Stimulated activated CD8-positive, alpha-beta memory T cell treated with anti-CD3 and anti-CD28 coated beads, Interleukin-7, amount 100 ng/mL, for 48 hours (primary cell): ENCODE results near the gene SORCS2.

Experiments
- DNase-seq, 2 donors: peaks; one replicate each; pipeline ENCODE4 v3.0.0-alpha.2; 2020; ENCODE audit warnings: low read depth in 1 of 2; ENCODE audit errors: extremely low read depth in 1 of 2

The SORCS2 gene

DNA sequence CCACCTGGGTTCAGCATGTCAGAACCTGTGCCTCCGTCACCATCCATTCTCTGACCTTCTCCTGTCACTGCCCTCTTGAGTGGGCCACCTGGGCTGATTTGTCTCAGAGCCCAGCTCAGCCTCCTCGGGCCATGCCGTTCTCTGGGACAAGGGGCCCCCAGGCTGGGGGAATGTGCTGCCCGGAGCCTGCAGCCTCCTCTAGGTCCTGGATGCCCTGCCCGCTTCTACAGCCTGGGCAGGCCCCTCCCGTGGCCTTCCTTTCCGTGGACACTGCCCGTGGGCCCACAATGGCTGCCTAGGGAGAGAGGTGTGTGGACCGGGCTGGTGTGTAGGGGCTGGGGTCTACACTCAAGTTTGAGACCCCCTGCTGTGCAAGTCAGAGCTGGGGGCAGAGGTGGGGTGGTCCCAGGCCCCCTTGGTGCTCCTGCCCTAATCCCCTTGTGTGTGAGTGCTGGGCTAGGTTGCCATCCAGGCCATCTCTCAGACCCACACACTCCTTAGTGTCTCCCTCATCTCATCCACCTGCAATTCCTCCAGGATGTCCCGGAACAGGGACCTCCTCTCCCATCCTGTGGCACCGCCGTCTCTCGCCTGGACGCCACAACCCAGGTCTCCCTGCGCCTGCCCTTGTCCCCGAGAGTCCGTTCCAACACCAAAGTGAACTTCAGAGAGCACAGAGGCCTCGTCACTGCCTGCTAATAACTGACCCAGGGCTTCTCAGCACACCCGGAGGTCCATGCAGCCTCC, 230.0 kb downstream of the SORCS2 start:
- DNase-seq: no peak

DNA sequence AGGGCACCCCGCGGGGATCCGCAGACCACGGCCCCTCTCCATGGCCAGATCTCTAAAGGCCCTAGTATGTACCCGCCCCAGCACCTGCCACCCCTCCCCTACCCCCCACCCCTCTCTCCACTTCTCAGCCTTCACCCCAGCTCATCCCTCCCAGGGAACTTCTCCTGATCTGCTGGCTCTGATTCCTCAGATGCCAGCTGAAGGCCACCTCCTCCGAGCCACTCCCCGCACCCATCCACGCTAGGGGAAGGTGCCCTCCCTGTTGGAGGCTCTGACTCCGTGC, 230.5 kb downstream of the SORCS2 start:
- no peak for DNase-seq

DNA sequence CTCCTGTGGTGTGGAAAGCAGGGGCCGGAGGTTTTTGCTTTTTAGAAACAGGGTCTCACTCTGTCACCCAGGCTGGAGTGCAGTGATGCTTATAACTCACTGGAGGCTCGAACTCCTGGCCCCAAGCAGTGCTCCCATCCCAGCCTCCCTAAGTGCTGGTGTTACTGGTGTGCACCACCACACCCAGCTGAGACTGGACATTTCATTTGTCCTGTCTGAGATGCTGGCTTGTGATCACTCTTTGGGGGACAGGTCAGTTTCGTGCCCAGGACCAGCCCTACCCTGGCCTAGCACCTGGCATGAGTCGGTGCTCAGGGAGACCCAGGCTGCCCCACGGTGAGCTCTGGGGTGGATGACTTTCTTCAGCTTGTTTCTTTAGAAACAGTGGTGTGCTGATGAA, 231.1 kb downstream of the SORCS2 start:
- no peak for DNase-seq

DNA sequence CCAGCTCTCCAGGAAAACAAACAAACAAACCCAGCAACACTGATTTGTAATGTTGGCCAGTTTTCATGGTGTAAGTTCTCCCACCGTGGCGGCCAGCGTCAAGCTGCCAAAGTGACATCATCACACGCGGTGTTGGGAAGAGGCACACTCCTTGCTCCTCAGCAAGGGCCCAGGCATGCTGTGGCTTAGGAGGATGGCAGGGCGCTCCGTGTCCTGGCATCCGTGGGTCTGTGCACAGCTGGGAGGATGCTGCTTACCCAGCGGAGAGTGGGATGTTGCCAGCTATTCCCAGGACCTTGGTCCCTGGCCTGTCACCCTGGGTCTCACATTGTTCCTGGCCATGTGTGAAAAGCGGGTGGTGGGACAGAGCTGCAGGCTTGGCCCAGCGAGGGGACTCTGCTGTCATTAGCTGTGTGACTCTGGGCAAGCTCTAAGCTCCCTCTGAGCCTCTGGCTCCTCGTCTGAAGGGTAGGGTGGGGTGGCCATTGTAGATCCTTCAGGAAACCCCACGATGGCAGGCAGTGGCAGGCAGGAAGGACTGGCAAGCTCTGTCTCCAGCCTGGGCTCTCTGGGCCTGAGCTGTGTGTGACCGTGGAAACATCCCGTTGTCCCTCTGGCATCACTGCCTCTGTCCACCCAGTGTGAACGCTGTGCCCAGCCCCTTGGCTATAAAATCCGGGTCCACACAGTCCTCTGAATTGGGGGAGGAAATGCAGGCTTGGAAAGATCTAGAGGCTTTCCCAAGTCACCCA, 231.6 kb downstream of the SORCS2 start:
- no peak for DNase-seq

DNA sequence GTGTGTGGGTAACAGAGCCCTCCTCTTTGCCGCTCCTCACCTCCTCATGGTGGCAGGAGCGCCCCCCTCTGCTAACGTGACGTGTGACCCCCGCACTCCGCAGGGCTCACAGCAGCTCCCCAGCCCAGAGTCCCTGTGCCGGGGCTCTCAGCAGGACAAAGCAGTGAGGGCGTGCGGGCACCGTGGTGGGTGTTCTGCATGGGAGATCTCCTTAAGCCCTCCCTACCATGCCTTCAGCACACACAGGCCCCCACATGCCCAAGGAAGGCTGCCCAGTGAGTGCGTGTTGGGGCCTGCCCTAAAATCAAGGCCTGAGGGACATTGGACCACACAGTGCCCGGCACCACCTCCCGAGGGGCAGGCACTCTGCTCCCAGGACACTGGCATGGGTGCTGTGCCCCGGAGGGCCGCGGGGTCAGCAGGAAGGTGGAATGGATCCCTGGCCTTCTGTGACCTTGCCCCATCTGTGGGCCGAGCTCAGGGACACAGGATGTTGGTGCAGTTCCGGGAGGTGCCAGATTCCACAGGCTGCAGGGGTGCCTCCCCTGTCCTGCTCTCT, 232.3 kb downstream of the SORCS2 start:
- no peak for DNase-seq

DNA sequence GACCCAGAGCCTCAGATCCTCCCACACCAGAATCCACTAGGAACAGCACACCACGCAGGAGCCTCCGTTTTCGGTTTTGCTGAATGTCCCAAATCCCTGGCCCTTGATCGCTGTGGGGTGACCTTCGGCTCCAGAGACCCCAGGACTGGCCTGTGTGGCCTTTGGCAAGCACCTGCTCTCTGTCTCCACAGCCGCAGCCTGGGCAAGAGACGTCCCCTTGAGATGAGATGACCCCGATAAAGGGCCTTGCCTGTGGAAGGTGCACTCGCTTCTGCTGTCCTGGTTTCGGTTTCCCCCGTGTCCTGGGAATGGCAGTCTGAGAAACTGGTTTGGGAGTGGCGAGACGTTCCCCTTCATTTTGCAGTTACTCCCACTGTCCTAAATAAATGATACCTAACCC, 232.8 kb downstream of the SORCS2 start:
- no peak for DNase-seq

DNA sequence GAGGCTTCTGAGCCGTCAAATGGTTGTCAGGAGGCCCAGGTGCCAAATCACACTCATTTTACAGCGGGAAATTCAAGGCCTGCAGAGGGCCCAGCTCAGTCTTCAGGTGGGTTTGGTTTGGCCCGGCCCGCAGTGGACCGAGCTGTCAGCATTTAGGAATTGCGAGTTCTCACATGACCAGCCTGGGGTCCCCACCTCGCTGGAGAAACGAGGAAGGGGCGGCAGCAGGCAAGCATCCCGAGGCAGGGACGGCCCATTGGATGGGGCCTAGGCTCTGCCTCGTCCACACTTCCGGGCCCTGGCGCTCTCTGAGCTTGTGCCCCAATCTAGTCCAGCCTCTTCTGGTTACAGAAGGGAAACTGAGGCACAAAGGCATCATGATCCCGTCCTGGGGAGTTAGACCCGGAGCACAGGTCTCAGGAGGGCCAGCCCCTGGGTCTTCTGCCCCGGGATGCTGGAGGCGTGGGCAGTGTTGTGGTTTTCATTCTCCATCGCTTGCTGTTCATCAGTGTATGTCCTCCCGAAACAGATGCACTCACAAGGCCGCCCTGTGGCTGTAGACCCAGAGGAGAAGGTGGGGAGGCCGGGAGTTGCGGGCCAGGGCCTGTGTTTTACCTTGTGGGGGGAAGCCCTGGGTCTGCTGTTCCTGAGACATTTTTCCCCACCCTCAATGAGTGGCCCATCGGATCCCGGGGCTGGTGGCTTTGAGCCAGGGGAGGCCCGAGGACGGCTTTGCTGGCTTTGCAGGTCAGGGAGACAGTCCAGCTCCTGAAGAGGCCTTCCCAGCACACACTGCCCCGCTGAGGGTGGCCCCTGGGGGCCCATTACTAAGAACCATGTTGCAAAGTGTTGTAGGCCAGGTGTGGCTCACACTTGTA, 233.5 kb downstream of the SORCS2 start:
- no peak for DNase-seq

DNA sequence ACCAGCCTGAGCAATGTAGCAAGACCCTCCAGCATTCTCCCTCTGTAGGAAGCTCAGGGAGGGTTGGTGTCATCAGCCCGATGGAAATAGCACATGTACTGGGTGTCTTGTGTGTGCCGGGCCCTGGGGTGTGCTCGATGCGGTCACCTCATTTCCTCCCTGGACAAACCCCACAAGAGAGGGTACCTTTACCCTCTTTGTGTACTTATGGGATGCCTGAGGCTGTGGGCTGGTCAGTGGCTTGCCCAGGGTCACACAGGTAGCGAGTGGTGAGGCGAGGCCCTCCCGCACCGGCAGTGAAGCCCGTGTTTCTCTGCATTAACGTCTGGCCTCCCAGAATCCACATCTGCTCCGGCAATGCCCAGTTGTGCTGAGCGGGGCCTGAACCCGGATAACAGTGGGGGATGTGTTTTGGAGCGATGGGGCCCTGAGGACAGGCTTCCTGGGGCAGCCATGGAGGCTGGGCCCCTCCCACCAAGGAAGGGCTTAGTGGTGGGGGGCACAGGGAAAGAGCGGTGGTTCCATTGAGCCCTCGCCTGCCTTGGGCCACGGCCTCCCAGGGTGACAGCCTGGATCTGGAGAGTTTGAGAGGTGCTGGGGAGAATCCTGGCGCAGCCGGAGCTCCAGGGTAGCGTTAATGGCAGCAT, 234.3 kb downstream of the SORCS2 start:
- DNase-seq: no peak

DNA sequence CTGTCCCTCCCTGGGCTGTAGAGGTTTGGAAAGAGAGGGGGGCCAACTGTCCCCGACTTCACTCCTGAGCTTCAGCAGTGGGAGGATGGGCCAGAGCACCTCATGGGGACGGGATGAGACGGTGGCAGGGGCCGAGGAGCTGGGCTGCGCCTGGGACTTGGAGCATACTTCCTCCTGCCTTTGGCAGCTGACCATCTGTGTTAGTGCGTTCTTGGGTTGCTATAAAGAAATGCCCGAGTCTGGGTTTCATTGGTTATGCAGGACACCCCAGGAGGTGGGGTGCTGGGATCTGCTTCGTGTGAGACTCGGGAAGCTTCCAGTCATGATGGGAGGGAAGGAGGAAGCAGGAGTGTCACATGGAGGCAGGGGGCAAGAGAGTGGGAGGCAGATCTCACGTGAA, 235.0 kb downstream of the SORCS2 start:
- DNase-seq: no peak

DNA sequence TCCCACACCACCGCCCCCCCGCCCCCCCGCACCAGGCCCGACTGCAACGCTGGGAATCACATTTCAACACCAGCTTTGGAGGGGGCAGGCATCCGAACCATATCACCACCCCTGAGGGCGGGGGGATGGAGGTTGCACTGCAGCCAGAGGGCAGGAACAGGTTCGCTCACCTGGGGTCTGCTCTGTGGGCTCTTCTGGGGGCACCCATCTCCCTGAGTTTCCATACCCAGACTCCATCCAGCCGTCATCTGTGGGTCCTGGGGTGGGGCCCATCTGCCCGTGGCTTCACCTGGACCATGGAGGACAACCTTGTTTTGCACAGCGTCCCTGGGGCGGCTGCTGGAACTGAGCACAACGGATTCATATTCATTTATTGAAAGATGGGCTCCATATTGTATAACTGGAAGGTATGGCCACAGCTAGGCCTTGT, 235.5 kb downstream of the SORCS2 start:
- DNase-seq: no peak

DNA sequence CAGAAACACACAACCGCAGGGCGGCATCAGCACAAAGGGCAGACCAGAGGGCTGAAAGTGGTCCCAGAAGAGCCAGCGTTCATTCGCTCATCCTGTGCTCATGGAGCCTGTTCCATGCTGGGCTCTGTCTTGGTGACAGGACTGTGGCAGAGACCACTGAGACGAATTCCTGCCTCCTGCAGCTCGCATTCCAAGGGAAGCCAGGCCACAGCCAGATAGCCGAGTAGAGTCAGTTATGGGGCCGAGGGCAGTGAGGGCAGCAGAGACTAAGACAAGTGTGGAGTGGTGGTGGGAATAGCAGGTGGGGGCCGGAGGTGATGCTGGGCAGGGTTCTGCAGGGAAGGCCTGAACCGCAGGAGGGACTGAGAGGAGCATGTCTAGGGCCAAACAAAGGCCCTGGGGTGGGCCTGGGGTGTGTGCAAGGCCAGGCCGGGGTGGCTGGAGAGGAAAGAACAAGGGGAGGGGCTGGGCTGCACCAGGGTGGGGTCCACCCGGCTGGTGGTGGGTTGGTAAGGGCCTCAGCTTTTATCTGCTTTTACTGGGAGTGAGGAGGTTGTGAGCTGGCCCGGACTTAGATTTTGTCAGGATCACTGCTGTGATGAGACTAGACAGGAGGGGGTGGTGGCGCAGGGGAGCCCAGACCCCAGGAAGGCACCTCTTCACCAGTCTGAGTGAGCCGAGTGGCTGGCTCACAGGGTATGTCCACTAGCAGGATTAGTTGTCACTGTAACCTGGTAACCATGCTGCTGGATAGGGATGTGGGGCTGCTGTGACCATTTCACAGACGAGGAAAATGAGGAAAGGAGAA, 236.1 kb downstream of the SORCS2 start:
- DNase-seq: no peak

DNA sequence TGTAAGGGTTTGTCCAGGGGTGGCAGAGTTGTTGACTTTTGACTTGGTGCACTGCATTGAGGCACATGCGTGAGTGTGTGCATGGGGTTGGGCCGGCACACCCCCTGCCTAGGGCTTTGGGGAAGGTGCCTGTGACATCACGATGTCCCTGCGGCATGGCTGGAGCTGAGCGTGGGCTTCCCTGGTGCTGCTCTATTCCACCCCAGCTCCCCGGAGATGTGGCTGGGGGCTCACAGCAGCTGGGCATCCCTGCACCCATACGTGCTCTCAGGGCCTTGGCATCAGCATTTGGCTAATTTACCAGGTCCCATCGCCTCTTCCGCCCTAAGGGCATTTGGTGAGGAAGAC, 236.7 kb downstream of the SORCS2 start:
- DNase-seq: no peak

DNA sequence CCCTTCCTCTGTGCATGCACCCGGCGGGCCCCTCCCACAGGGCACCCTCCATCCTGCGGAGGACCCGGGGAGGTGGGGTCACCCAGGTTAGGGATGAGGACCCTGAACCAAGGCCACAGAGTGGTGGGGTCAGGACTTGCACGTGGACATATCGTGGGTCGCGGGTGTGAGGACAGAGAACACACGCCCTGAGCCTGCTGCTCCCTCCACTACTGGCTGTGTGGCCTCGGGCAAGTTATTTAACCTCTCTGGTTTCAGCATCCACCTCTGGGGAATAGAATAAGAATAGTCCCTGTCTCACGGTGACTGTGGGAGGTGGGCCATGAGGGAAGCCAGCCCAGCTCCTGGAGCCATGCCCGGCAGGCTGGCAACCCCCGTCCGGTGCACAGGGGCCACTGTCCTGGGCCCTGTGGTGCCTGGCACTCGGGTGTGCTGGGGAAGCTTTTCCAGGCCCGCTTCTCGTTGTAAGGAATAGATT, 237.3 kb downstream of the SORCS2 start:
- DNase-seq: no peak

DNA sequence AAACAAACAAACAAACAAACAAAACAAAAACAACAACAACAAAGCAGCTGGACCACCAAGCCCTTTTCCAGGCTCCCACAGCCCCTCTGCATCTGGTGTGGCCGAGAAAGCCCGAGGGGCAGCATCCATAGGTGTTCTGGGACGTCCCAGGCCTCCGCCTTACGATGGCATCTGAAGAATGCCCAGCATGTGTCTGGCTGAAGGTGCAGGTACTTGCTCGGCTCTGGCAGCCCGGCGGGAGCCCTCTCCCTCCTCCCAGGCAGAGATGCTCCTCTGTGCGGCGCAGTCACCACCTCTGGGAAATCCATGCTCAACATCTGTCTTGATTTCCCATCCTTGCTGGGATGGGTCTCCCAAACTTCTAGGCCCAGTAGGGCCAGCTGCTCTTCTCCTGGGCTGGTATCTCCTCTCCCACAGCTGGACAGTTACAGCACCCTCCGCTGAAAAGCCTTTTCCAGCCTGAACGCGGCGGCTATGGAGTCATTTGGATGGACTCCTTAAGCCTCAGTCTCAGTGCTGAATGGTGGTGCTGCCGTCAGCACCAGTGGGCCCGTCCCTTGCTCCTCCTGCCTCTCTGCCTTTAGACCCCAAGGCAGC, 238.1 kb downstream of the SORCS2 start:
- DNase-seq: no peak

DNA sequence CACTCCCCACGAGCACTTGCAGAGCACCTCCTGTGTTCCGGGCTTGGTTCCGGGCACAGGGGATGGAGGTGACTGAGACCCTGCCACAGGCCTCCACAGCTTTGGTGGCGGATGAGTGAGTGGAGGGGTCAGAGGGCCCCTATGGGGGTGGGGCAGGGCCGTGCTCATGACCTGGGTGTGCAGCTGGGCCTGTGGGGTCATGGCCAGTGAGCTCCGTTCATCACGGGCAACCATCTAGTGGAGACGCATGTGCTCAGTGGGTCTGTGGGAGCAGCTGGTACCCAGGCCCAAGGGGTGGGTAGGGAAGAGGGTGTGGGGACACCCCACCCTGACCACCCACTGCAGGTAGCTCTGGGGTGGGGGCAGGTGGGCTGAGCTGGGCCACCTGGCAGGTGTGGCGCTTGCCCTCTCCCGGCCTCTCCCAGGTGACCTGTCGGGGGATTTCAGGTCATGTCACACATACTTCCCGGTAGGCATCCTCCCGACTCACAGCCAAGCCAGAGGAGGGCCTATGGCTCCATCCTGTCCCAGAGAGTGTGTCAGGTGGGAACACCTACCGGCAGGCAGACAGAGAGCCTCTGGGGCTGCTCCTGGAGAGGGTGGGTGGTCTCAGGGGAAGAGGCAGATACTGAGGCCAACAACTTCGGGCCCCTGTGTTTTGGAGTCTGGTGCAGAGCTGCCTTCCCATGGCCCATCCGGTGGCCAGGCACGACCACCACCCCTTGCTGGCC, 238.8 kb downstream of the SORCS2 start:
- DNase-seq: no peak

DNA sequence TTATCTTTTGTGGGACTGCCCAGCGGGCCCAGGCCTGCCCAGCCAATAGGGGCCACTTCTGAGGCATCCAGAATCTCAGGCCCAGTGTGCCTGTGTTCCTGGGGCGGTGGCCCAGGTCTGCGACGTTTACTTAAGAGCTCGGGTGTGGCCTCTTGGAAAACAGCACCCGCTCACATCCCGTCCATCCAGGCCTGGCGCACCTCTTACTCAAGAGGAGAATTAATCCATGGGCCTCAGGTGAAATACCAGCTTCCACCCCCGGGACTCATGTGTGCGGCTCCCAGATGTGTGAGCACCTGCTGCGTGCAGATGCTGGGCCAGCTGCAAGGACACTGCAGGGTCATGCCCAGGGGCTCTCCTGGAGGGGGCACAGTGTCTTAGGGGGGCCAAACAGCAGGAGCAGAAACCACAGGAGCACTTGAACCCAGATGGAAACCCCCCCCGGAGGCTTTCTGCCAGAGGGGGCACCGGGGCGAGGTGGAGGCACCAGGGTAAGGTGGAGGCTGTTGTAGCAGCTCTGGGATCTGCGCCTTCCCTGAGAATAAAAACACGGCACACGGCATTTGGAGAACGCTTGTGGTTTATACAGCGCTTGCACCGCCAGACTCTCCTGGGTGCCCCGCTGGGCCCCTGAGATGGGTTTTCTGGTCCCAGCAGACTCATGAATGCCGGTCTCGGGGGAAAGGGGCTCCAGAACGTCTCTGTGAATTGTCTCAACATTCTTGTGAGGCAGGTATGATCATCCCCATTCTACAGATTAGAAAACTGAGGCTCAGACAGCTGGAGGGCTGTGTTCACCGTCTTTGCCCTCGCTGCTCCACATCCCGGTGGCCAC, 239.6 kb downstream of the SORCS2 start:
- no peak for DNase-seq

DNA sequence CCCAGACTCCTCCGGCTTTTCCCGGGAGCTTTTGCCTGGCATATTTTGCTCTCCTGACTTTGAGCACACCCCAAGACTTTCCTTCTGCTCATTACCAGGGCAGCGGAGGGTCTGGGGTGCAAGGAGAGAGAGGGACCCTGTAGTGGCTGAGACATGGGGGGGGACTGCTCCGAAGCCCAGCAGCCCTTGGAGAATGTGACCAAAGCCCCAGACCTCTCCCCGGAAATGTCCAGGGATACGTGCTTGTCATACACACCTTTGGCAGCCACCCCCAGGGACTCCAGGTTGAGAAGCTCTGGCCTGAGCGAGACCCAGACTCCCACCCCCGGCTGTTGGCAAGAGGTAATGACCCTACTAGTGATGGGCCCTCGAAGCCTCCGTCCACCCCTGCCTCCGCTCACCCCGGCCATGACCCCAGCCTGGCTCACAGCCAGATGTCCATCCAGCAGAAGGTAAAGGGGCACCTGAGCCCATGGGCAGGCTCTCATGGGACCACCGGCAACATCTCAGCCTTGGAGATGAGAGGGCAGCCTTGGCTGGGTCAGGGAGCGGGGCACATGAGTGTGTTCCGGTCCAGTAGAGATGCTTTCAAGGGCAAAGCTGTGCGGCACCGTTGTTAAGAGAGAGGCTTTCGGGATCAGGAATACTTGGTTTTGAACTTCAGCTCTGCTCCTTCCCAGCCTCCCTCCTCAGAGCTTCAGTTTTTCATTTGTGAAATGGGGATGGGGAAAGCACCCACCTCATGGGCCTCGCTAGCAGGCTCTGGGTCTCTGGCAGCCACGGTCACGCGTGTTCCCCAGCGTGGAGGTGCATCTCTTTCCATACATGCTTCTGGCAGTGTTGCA, 240.4 kb downstream of the SORCS2 start:
- no peak for DNase-seq
